H9 (cell line): Measurements from ENCODE around the gene WDR82. TPM values are rescaled to one million over a fixed set of nuclear protein-coding genes. Genes with fewer than 3 reads are reported as not detected.

Experiments used
- DNase-seq: peaks from one replicate; pipeline ENCODE4 v3.0.0-alpha.2; 2017
- H2AFZ ChIP-seq: one replicate; pipeline ENCODE4 v1.6.1; 2013; ENCODE audit warnings: mild to moderate bottlenecking, low read length, control low read depth, moderate library complexity
- H2AK5ac ChIP-seq: 2 replicates; pipeline ENCODE4 v1.6.1; 2013; ENCODE audit warnings: low read length, control low read depth, mixed read lengths; ENCODE audit not compliant: insufficient read length
- H2BK120ac ChIP-seq: one replicate; pipeline ENCODE4 v1.6.1; 2013; ENCODE audit warnings: low read depth, mild to moderate bottlenecking, low read length, control low read depth, inconsistent platforms; ENCODE audit not compliant: poor library complexity, severe bottlenecking
- H2BK12ac ChIP-seq: 2 replicates; pipeline ENCODE4 v1.6.1; 2013; ENCODE audit warnings: low read length, control low read depth, mixed read lengths, low read depth; ENCODE audit not compliant: insufficient read length
- H2BK15ac ChIP-seq: 2 replicates; pipeline ENCODE4 v1.6.1; 2013; ENCODE audit warnings: low read depth, low read length, control low read depth
- H2BK20ac ChIP-seq: one replicate; pipeline ENCODE4 v1.6.1; 2013; ENCODE audit warnings: low read depth, mild to moderate bottlenecking, low read length, control low read depth, inconsistent platforms; ENCODE audit not compliant: poor library complexity, severe bottlenecking
- H2BK5ac ChIP-seq: 2 replicates; pipeline ENCODE4 v1.6.1; 2013; ENCODE audit warnings: low read length, control low read depth, mixed read lengths; ENCODE audit not compliant: insufficient read length
- H3K14ac ChIP-seq: 2 replicates; pipeline ENCODE4 v1.6.1; 2013; ENCODE audit warnings: low read length, control low read depth; ENCODE audit not compliant: insufficient read depth
- H3K18ac ChIP-seq: 2 replicates; pipeline ENCODE4 v1.6.1; 2013; ENCODE audit warnings: low read depth, mild to moderate bottlenecking, mixed read lengths, low read length, control low read depth; ENCODE audit not compliant: insufficient read length
- H3K23ac ChIP-seq: 2 replicates; pipeline ENCODE4 v1.6.1; 2013; ENCODE audit warnings: low read length, control low read depth, mixed read lengths, low read depth; ENCODE audit not compliant: insufficient read length
- H3K23me2 ChIP-seq: 2 replicates; pipeline ENCODE4 v1.6.1; 2013; ENCODE audit warnings: low read depth, mild to moderate bottlenecking, mixed read lengths, low read length, control low read depth; ENCODE audit not compliant: insufficient read length, poor library complexity, severe bottlenecking
- H3K27ac ChIP-seq: 2 replicates; pipeline ENCODE4 v1.5.1; 2013; ENCODE audit warnings: low read length, control low read depth, mixed read lengths, low read depth; ENCODE audit not compliant: insufficient read length
- H3K27me3 ChIP-seq: 2 replicates; pipeline ENCODE4 v1.6.1; 2013; ENCODE audit warnings: low read length, control low read depth, inconsistent platforms; ENCODE audit not compliant: insufficient read depth
- H3K4ac ChIP-seq: 2 replicates; pipeline ENCODE4 v1.6.1; 2013; ENCODE audit warnings: low read depth, mild to moderate bottlenecking, control low read depth, inconsistent platforms, low read length, moderate library complexity
- H3K4me1 ChIP-seq: 2 replicates; pipeline ENCODE4 v1.6.1; 2013; ENCODE audit warnings: low read length, control low read depth, inconsistent platforms; ENCODE audit not compliant: insufficient read depth
- H3K4me2 ChIP-seq: 2 replicates; pipeline ENCODE4 v1.6.1; 2013; ENCODE audit warnings: low read length, control low read depth, mixed read lengths; ENCODE audit not compliant: insufficient read length, insufficient read depth
- H3K56ac ChIP-seq: 2 replicates; pipeline ENCODE4 v1.6.1; 2013; ENCODE audit warnings: low read depth, mild to moderate bottlenecking, mixed read lengths, low read length, control low read depth; ENCODE audit not compliant: insufficient read length
- H3K79me1 ChIP-seq: 2 replicates; pipeline ENCODE4 v1.6.1; 2013; ENCODE audit warnings: low read depth, mild to moderate bottlenecking, moderate library complexity, low read length, control low read depth, inconsistent platforms; ENCODE audit not compliant: insufficient read depth, poor library complexity, severe bottlenecking
- H3K79me2 ChIP-seq: 2 replicates; pipeline ENCODE4 v1.6.1; 2013; ENCODE audit warnings: low read length, control low read depth, inconsistent platforms; ENCODE audit not compliant: insufficient read depth
- H3K9ac ChIP-seq: 2 replicates; pipeline ENCODE4 v1.6.1; 2013; ENCODE audit warnings: low read length, control low read depth, mixed read lengths; ENCODE audit not compliant: insufficient read length; ENCODE audit errors: extremely low read depth
- H3K9me3 ChIP-seq: one replicate; pipeline ENCODE4 v1.6.1; 2013; ENCODE audit warnings: low read depth, low read length, inconsistent platforms; ENCODE audit not compliant: control insufficient read depth
- H3T11ph ChIP-seq: one replicate; pipeline ENCODE4 v1.6.1; 2013; ENCODE audit warnings: mild to moderate bottlenecking, low read length, control low read depth, inconsistent platforms
- H4K20me1 ChIP-seq: one replicate; pipeline ENCODE4 v1.6.1; 2013; ENCODE audit not compliant: control insufficient read depth, insufficient read length, insufficient read depth
- H4K5ac ChIP-seq: 2 replicates; pipeline ENCODE4 v1.6.1; 2013; ENCODE audit warnings: low read depth, mild to moderate bottlenecking, mixed read lengths, low read length, control low read depth; ENCODE audit not compliant: insufficient read length
- H4K8ac ChIP-seq: replicated peaks from 2 replicates; pipeline ENCODE4 v1.6.1; 2013; ENCODE audit warnings: low read length, control low read depth, mixed read lengths, low read depth; ENCODE audit not compliant: insufficient read length
- H4K91ac ChIP-seq: 2 replicates; pipeline ENCODE4 v1.6.1; 2013; ENCODE audit warnings: low read depth, mild to moderate bottlenecking, moderate library complexity, mixed read lengths, low read length, control low read depth; ENCODE audit not compliant: insufficient read length
- H3K27ac Mint-ChIP-seq, 3 experiments: 2 replicates in 2 of 3; 3 replicates in 1 of 3; pipeline ENCODE4 v1.8.0; 2020 to 2021; ENCODE audit warnings: mixed read lengths in 3 of 3, mild to moderate bottlenecking in 1 of 3, moderate library complexity in 1 of 3
- H3K27me3 Mint-ChIP-seq: 2 replicates; pipeline ENCODE4 v1.8.0; 2021; ENCODE audit warnings: low read depth, mild to moderate bottlenecking, moderate library complexity, mixed read lengths
- H3K36me3 Mint-ChIP-seq, 3 experiments: 2 replicates in 2 of 3; 3 replicates in 1 of 3; pipeline ENCODE4 v1.8.0; 2020 to 2021; ENCODE audit warnings: low read depth in 3 of 3, mixed read lengths in 3 of 3; ENCODE audit not compliant: insufficient read depth in 1 of 3
- H3K4me1 Mint-ChIP-seq, 2 experiments: 2 replicates each; pipeline ENCODE4 v1.8.0; 2020; ENCODE audit warnings: mixed read lengths in 2 of 2
- H3K4me3 Mint-ChIP-seq, 2 experiments: 2 replicates in 1 of 2; 3 replicates in 1 of 2; pipeline ENCODE4 v1.8.0; 2020 to 2021; ENCODE audit warnings: mild to moderate bottlenecking in 2 of 2, mixed read lengths in 2 of 2, moderate library complexity in 1 of 2
- H3K9me3 Mint-ChIP-seq, 2 experiments: 2 replicates in 1 of 2; 3 replicates in 1 of 2; pipeline ENCODE4 v1.8.0; 2020; ENCODE audit warnings: mild to moderate bottlenecking in 2 of 2, mixed read lengths in 2 of 2, moderate library complexity in 1 of 2
- CTCF ChIP-seq: fragments of 200-600 bp; sonication (generic); conservative IDR thresholded peaks from 3 replicates; pipeline ENCODE4 v1.8.0; 2021; ENCODE audit warnings: antibody characterized with exemption, mild to moderate bottlenecking
- WGBS: extraction: QIAGEN DNeasy Blood & Tissue Kit; methylation state at CpG from one replicate; pipeline ENCODE4 v1.1.7; 2013; ENCODE audit warnings: missing lambda C conversion rate, low lambda C conversion rate, mixed read lengths; ENCODE audit not compliant: insufficient read length; ENCODE audit errors: extremely low coverage; 5-methylcytosine and 5-hydroxymethylcytosine counted together
- total RNA-seq: library from RNA; stranded (reverse); gene quantifications from 2 replicates; pipeline ENCODE4 v1.2.1, GENCODE V29; 2021

Gene WDR82
- total RNA-seq, 1 experiment from 2014 or later: 83.1 TPM

- no peak overlapping the region for H4K5ac ChIP-seq
- H3K4me2 ChIP-seq: peak overlapping the region; percentile 62
- no peaks in the 10 kb centered on the region for H3K27me3 ChIP-seq
- peaks cover 10% of the 10 kb centered on the region for H3K23me2 ChIP-seq
- H3K79me2 ChIP-seq: no peaks in the 10 kb centered on the region
- no peaks in the 10 kb centered on the region for H3K79me1 ChIP-seq
- Mint-ChIP-seq H3K27me3 (peaks cover 13% of the 10 kb centered on the region), H3K4me1 (peaks cover 25 to 32% of the 10 kb centered on the region in 2 experiments), H3K36me3 (no peaks in the 10 kb centered on the region; a peak in 1 of 7 replicates), H3K9me3 (no peaks in the 10 kb centered on the region), H3K4me3 (peak overlapping the region; percentile 27 to 81; a peak in 4 of 5 replicates), H3K27ac (peak overlapping the region in 1 of 3 experiments; percentile 74; a peak in 2 of 7 replicates)
- no CpG with 5 or more reads among the region's 10 CpGs for WGBS
- no peak overlapping the region for H2BK120ac ChIP-seq
- no peak overlapping the region for H3K9ac ChIP-seq
- DNase-seq: no peak
- H2BK15ac ChIP-seq: no peak overlapping the region
- no peak overlapping the region for H2BK20ac ChIP-seq
- H3K14ac ChIP-seq: no peak overlapping the region
- no peak overlapping the region for H2BK12ac ChIP-seq
- H3T11ph ChIP-seq: no peak overlapping the region
- peak overlapping the region; percentile 49 for H3K18ac ChIP-seq
- no peak for TF ChIP-seq CTCF
- no peaks in the 10 kb centered on the region for H3K9me3 ChIP-seq
- H3K4ac ChIP-seq: no peak overlapping the region
- no peak overlapping the region for H4K91ac ChIP-seq
- H3K4me1 ChIP-seq: peaks cover 2% of the 10 kb centered on the region; the same call in 1 of the 2 replicates
- no peaks in the 10 kb centered on the region for H4K20me1 ChIP-seq
- H3K27ac ChIP-seq: no peak overlapping the region
- H2AK5ac ChIP-seq: no peak overlapping the region
- no peak overlapping the region for H4K8ac ChIP-seq
- no peak overlapping the region for H2BK5ac ChIP-seq
- no peak overlapping the region for H2AFZ ChIP-seq
- H3K23ac ChIP-seq: no peak overlapping the region
- H3K56ac ChIP-seq: no peak overlapping the region
Observed at GRCh38 chr3:52299247-52299878, 20.9 kb upstream of the WDR82 start.
